Activated CD4-positive, alpha-beta T cell treated with anti-CD3 and anti-CD28 coated beads, Interleukin-2, amount 50 U/mL, for 16 hours (primary cell): ENCODE data around the gene SYCP3.
A peak's percentile ranks its signal among the peaks of the same experiment; 100 is the strongest.
"Not testable (repeated sequence)": the region's sequence is repeated elsewhere in the genome, so short reads cannot be mapped to it uniquely, and the experiment has no call there.

Experiments used
- DNase-seq: peaks from one replicate; pipeline ENCODE4 v3.0.0-alpha.2; 2020

SYCP3 gene

GRCh38 chr12:101710288-101710687 lies 29.0 kb downstream of the SYCP3 start:
- DNase-seq, result no peak

- no peak for DNase-seq
Measured at GRCh38 chr12:101707131-101707782, 32.0 kb downstream of the SYCP3 start.

- DNase-seq, result no peak
Measured at GRCh38 chr12:101706403-101706802, 32.9 kb downstream of the SYCP3 start.

GRCh38 chr12:101703487-101703886 lies 35.8 kb downstream of the SYCP3 start:
- no peak for DNase-seq

GRCh38 chr12:101700299-101700820 lies 38.9 kb downstream of the SYCP3 start:
- DNase-seq, result no peak

- DNase-seq, result peak; percentile 8
Measured at GRCh38 chr12:101698800-101699347, 40.4 kb downstream of the SYCP3 start.

- peak; percentile 44 for DNase-seq
Measured at GRCh38 chr12:101697930-101698799, 41.1 kb downstream of the SYCP3 start.

GRCh38 chr12:101697197-101697929 lies 41.9 kb downstream of the SYCP3 start, which contains the start of gene CHPT1:
Gene CHPT1 (plus strand): TSS chr12:101697640. CDS start chr12:101697862, 222 bp downstream.
- DNase-seq, result peak; percentile 80

- peak; percentile 29 for DNase-seq
Measured at GRCh38 chr12:101696251-101697196, 42.7 kb downstream of the SYCP3 start.

GRCh38 chr12:101695706-101696105 lies 43.6 kb downstream of the SYCP3 start:
- no peak for DNase-seq

GRCh38 chr12:101694986-101695385 lies 44.3 kb downstream of the SYCP3 start:
- DNase-seq, result no peak

GRCh38 chr12:101694297-101694848 lies 44.9 kb downstream of the SYCP3 start:
- DNase-seq, result no peak

- no peak for DNase-seq
Measured at GRCh38 chr12:101691503-101692096, 47.7 kb downstream of the SYCP3 start.

- no peak for DNase-seq
Measured at GRCh38 chr12:101690544-101691098, 48.6 kb downstream of the SYCP3 start.

GRCh38 chr12:101686176-101686575 lies 53.1 kb downstream of the SYCP3 start:
- no peak for DNase-seq

- no peak for DNase-seq
Measured at GRCh38 chr12:101685092-101685491, 54.2 kb downstream of the SYCP3 start.

GRCh38 chr12:101681627-101682026 lies 57.6 kb downstream of the SYCP3 start:
- DNase-seq, result not testable (repeated sequence)

GRCh38 chr12:101680647-101681046 lies 58.6 kb downstream of the SYCP3 start:
- no peak for DNase-seq

GRCh38 chr12:101680240-101680639 lies 59.0 kb downstream of the SYCP3 start:
- DNase-seq, result no peak
